C4-2B (cell line): ENCODE measurements around the gene SLC6A2.

Experiments used
- H3K27ac ChIP-seq: fragments of 450-650 bp; 2 replicates; pipeline ENCODE4 v1.5.1; 2017
- ZFX ChIP-seq: fragments of 450-650 bp; IDR thresholded peaks from 2 replicates; pipeline ENCODE4 v1.6.1; 2017
- TF ChIP-seq, protein P1 (sequence below): fragments of 450-650 bp; conservative IDR thresholded peaks from 2 replicates; pipeline ENCODE4 v1.5.1; 2017; ENCODE audit warnings: mild to moderate bottlenecking

SLC6A2 gene

GRCh38 chr16:55701442-55702319 lies 45.9 kb downstream of the SLC6A2 start:
- TF ChIP-seq, protein P1, sequence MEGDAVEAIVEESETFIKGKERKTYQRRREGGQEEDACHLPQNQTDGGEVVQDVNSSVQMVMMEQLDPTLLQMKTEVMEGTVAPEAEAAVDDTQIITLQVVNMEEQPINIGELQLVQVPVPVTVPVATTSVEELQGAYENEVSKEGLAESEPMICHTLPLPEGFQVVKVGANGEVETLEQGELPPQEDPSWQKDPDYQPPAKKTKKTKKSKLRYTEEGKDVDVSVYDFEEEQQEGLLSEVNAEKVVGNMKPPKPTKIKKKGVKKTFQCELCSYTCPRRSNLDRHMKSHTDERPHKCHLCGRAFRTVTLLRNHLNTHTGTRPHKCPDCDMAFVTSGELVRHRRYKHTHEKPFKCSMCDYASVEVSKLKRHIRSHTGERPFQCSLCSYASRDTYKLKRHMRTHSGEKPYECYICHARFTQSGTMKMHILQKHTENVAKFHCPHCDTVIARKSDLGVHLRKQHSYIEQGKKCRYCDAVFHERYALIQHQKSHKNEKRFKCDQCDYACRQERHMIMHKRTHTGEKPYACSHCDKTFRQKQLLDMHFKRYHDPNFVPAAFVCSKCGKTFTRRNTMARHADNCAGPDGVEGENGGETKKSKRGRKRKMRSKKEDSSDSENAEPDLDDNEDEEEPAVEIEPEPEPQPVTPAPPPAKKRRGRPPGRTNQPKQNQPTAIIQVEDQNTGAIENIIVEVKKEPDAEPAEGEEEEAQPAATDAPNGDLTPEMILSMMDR, result peak; percentile 74
- TF ChIP-seq ZFX, result no peak
- no peak overlapping the region for H3K27ac ChIP-seq

DNA sequence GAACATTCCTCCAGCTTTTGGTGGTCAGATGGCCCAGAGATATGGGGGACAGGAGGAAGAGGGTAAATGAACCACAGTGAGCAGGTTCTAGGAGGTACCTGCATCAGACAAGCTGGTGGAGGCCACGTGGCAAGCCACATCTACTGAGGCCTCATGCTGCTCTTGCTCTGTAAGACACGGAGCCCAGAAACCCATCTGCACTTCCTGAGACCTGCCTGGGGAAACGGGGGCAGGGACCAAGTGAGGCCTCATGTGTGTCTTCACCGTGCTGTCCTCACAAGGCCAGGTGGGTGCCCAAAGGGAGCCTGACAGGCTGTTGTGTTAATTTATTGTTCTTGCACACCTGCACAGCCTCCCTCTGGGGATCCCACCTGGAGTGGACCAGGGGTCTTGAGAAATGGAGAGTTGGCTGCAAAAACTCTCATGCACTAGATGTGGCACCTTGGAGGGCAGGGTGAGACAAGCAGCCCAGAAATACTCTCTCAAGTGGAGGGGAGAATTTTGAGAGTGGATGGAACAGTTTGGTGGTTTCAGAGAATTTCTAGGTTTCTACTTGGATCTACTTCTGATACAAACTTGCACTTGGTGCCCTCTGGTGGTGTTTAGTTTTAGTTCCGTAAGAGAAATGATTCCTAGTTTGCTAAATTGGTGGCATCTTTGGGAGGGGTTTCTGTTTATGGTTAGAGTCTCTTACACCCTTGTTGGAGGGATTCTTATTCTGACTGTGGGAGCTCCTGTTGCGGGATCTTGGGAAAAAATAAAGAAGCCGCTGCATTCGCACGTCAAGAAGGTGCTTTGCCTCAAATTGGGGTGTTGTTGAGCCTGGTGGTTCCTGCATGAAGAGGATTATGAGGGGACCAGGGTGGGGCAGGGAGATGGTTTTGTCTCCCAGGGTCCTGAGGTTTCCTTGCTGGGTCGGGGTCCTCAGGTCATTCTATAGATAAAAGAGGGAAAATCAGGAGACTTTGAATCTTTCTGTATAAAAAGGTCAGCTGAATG lies 47.5 kb downstream of the SLC6A2 start:
- no peak for TF ChIP-seq ZFX
- TF ChIP-seq, protein P1, result peak; percentile 63
- no peak overlapping the region for H3K27ac ChIP-seq

DNA sequence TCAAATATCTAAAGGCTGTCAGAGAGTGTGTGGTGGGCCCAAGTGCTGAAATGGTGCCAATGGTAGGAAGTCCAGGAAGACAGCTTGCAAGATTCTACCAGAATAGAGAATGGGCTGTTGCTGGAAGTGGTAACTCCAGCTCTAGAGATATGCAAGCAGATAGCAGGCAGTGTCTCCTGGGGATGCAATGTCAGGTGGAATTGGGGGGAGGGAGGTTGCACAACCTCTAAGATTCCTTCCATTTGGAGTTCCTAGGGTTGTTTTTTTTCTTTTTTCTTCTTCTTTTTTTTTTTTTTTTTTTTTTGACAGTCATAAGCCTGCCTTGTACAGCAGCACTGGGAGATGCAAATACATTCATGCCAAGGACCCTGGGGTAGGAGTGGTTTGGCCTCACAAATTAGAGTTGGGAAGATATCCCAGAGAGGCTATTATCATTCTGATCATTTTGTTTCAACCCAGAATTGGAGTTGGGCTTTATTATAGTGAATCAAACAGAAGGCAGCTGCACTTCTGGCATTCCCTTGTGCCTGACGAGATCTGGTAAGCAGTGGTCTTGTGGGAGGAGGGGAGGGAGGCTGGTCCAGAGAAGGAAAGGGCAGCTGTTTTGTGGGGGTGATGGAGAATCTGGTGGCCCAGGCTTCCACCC lies 51.1 kb downstream of the SLC6A2 start:
- no peak overlapping the region for H3K27ac ChIP-seq
- TF ChIP-seq ZFX, result no peak
- TF ChIP-seq, protein P1, result no peak

DNA sequence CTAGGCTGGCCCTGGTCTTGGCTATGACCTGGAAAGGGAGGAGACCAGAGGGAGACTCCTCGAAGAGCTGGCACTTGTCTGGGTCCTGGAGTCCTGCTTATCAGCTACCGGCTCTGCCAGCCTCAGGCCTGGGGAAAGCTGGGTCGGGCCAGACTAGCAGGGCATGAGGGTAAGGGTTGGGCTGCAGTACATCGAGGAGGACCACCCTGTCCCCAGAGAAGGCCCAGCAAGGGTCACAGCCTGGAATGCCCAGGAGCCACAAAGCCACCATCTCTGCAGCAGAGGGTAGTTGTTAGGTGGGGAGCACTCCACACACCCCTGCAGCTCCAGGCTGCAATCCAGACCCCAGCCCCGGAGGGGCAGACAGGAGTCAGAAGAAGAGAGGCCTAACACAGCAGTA lies 54.0 kb downstream of the SLC6A2 start:
- no peak overlapping the region for H3K27ac ChIP-seq
- TF ChIP-seq ZFX, result no peak
- TF ChIP-seq, protein P1, result no peak

DNA sequence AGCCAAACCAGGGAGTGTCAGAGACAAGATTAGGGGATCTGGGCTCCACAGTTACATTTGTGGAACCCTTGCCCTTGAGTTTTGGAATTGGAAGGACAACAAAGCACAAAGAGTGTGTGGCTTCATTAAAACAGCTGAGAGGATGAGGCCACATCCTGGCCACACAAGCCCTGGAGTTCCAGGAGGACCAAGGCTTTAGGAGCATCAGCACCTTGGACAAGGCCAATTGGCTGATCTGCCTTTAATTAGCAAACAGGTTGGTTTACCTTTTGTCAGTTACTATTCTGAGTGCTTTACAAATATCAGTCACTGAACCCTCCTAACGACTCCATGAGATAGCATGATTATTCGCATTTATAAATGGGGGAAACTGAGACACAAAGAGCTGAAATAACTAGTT lies 54.7 kb downstream of the SLC6A2 start:
- no peak for TF ChIP-seq ZFX
- TF ChIP-seq, protein P1, result no peak
- no peak overlapping the region for H3K27ac ChIP-seq

- TF ChIP-seq, protein P1, result peak; percentile 76
- no peak for TF ChIP-seq ZFX
- no peak overlapping the region for H3K27ac ChIP-seq
These were observed 56.4 kb downstream of the SLC6A2 start for GRCh38 chr16:55711959-55712876.
